Stimulated activated naive CD8-positive, alpha-beta T cell treated with anti-CD3 and anti-CD28 coated beads, Interleukin-15, amount 100 ng/mL, for 72 hours (primary cell): ENCODE measurements around the gene NRIP2.
"Not testable (repeated sequence)": the region's sequence is repeated elsewhere in the genome, so short reads cannot be mapped to it uniquely, and the experiment has no call there.

Source experiments
- ATAC-seq: fragments of 150-1000 bp; cut with Tn5 transposase; 2 replicates; pipeline ENCODE4 v1.10.0; 2021; ENCODE audit warnings: mild to moderate bottlenecking, moderate library complexity
- DNase-seq, 2 donors: peaks; one replicate each; pipeline ENCODE4 v3.0.0; 2021 to 2022
- H3K27ac Mint-ChIP-seq, 2 donors: one replicate each; pipeline ENCODE4 v1.8.0; 2022; ENCODE audit warnings: mild to moderate bottlenecking in 2 of 2, mixed read lengths in 2 of 2, moderate library complexity in 2 of 2
- H3K27me3 Mint-ChIP-seq: one replicate; pipeline ENCODE4 v1.8.0; 2022; ENCODE audit warnings: mixed read lengths
- H3K4me1 Mint-ChIP-seq: one replicate; pipeline ENCODE4 v1.8.0; 2022; ENCODE audit warnings: mild to moderate bottlenecking, mixed read lengths
- H3K4me3 Mint-ChIP-seq, 2 donors: one replicate each; pipeline ENCODE4 v1.8.0; 2022; ENCODE audit warnings: mild to moderate bottlenecking in 2 of 2, mixed read lengths in 2 of 2, moderate library complexity in 1 of 2
- H3K9me3 Mint-ChIP-seq, 2 donors: one replicate each; pipeline ENCODE4 v1.8.0; 2022; ENCODE audit warnings: mixed read lengths in 2 of 2

Gene NRIP2, protein sequence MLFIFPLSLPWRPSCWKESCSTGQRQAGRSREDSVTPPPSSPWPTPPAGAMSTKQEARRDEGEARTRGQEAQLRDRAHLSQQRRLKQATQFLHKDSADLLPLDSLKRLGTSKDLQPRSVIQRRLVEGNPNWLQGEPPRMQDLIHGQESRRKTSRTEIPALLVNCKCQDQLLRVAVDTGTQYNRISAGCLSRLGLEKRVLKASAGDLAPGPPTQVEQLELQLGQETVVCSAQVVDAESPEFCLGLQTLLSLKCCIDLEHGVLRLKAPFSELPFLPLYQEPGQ

DNA sequence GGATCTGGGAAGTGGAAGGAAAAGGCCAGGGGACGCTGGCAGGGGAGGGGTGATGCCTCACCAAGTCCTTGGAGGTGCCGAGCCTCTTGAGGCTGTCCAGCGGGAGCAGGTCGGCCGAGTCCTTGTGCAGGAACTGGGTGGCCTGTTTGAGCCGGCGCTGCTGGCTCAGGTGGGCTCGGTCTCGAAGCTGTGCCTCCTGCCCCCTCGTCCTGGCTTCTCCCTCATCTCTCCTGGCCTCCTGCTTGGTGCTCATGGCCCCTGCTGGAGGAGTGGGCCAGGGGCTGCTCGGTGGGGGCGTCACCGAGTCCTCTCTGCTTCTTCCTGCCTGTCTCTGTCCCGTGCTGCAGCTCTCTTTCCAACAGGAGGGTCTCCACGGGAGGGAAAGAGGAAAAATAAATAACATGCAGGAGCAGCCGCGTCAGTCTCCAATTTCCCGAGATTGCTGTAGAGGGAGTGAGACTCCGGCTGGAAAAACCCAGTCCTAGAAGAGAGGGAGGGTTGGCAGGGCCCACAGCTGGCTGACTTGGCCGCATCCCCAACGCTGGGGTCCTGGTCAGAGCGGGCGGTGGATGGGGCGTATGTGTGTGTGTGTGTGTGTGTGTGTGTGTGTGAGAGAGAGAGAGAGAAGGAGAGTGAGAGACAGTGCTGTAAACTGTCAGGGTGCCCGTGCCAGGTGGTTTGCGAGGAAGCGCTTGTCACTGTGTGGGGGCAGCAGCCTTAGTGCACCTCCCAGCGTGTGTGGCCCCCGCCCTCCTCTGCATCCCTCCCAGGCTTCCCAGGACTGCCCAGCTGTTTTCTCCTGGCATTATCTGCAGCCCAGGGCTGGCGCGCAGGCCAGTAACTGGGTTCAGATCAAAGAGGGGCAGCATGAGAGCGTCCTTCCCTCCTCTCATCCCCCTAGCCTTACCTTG, at the start of gene NRIP2:
Gene NRIP2 (minus strand): TSS at position 455 of the 911 bp plus-strand sequence. CDS start 52 bp downstream, at position 403.
- no peak for DNase-seq
- peak within 1 kb of the TSS; percentile 83 to 86 for H3K27ac Mint-ChIP-seq
- H3K4me3 Mint-ChIP-seq: no peak within 1 kb of the TSS
- no peaks in the 10 kb centered on the region for H3K27me3 Mint-ChIP-seq
- no peak for ATAC-seq
- H3K9me3 Mint-ChIP-seq: no peaks in the 10 kb centered on the region
- H3K4me1 Mint-ChIP-seq: peaks cover 16% of the 10 kb centered on the region

DNA sequence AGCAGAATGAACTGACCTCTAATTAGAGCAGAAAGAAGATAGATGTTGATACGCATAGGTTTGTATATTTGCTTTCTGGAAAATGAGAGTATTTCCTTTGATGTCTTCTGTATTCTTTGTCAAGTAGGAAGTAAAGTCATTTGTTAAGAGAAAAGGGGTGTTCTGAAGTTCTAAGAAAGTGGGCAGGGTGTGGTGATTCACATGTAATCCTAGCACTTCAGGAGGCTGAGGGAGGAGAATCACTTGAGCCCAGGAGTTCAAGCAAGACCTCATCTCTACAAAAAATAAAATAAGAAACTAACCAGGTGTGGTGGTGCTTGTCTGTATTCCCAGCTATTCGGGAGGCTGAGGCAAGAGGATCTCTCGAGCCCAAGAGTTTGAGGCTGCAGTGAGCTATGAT, 45.0 kb upstream of the NRIP2 start:
- peaks cover 41% of the 10 kb centered on the region for H3K4me1 Mint-ChIP-seq
- no peaks in the 10 kb centered on the region for H3K9me3 Mint-ChIP-seq
- no peak for DNase-seq
- no peaks in the 10 kb centered on the region for H3K27me3 Mint-ChIP-seq
- peak overlapping the region; percentile 64 to 99 for H3K4me3 Mint-ChIP-seq
- no peak for ATAC-seq
- peak overlapping the region; percentile 19 to 33 for H3K27ac Mint-ChIP-seq

DNA sequence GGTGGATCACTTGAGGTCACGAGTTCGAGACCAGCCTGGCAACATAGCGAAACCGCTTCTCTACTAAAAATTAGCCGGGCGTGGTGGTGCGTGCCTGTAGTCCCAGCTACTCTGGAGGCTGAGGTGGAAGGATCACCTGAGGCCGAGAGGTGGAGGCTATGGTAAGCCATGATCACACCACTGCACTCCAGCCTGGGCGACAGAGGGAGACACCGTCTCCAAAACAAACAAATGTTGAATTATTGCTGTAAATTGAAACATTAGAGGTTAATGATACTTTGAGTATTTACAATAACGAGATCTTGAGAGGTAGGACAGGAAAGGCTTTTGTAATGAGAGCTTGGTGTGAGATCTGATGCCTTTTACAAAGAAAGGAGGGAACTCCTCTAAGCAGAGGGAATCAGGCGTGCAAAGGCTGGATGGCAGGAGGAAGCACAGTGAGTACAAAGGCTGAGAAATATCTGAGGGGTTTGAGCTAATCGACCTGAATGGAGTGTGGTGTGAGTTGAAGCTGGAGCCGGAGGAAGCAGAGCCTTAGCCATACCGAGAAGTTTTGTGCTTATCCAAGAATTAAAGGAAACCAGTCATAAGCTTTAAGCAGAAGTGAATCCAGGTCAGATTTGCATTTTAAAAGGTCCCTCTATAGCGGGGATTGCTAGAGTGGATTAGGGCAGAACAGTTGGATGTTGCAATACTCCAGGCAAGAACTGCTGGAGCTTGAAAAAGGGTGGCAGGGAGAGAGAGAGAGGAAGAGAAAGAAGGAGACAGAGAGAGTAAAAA, 43.3 kb upstream of the NRIP2 start:
- no peak for ATAC-seq
- H3K27ac Mint-ChIP-seq: peak overlapping the region; percentile 99
- H3K9me3 Mint-ChIP-seq: no peaks in the 10 kb centered on the region
- peak overlapping the region; percentile 83 to 99 for H3K4me3 Mint-ChIP-seq
- DNase-seq: no peak
- H3K27me3 Mint-ChIP-seq: no peaks in the 10 kb centered on the region
- H3K4me1 Mint-ChIP-seq: peaks cover 32% of the 10 kb centered on the region

DNA sequence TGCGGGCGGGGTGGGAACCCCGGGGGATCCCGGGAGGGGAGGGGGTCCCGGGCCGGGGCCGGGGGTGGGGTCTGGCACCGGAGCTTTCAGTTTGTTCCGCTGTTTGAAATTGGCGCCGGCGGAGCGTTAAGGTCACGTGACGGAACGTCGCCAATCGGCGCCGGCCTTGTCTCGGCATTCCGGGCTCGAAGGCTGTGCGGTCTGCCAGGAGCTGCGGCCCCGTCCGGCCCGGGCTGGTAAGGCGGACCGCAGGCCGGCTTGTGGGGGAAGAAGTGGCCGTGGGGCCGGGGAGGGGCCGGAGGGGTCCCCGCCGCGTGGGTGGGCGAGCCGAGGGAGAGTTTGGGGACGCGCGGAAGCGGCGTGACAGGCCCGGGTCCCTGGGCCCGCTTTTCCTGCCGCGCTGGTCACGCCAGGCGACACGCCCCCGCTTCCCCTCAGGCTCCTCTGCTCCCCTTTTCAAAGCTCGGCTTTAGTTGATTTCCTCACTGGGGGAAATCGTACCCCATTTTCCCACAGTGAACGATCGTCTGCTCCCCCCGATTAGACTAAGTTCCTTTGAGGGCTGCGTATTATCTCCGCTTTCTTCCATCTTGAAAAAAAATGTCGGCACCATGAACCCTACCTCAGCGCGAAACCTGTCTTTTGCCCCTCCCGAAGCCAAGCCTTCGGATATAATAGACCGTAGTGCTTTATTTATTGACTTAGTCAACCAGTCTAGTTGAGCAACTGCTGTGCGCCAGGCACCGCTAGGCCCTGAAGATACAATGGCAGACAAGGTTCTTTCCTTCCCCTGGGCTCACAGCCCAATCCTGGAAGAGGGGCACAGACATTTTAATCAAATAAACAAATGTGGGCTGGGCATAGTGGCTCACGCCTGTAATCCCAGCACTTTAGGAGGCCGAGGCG, 42.5 kb upstream of the NRIP2 start, which contains the start of the genes FOXM1 and RHNO1:
Gene FOXM1 (minus strand): TSS at position 128 of the 906 bp plus-strand sequence. CDS start 2,696 bp downstream, outside the sequence.
Gene RHNO1 (plus strand): TSS at position 177 of the 906 bp plus-strand sequence. CDS start 8,144 bp downstream, outside the sequence.
- Mint-ChIP-seq H3K27ac (peak within 1 kb of the TSS; percentile 99), H3K9me3 (no peaks in the 10 kb centered on the region), H3K4me1 (peaks cover 32% of the 10 kb centered on the region), H3K27me3 (no peaks in the 10 kb centered on the region), H3K4me3 (peak within 1 kb of the TSS; percentile 97 to 99)
- peak; percentile 88 for ATAC-seq
- peak; percentile 82 to 85 for DNase-seq

DNA sequence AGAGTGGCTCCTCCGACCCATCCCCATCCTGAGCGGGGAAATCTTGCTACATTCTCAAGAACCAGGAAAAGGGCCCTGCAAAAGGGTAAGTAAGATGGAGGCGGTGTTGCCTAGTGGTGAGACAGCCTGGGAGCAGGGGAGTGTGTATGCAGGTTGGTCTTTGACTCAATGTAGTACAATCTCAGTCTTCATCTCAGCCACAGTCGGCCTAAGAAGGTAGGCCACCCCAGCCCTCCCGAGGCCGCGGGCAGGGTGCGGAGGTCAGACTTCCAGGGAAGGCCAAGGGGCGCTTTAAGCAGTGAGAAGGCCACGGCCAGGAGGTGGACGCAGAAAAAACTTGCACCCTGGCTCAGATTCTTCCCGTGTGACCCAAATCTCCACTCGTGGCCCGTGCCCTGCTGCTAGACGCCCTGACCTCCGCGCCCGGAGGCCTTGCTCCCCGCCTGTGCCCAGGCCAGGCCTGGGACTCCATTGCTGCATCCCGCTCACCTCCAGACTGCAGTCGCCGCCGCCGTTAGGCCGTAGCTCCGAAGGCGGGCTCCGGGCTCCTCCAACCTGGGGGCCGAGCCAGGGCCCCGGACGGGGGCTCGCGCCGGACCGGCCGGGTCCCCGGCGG, 41.7 kb upstream of the NRIP2 start:
- peak in 1 of 2 donors; percentile 55 for DNase-seq
- Mint-ChIP-seq H3K9me3 (no peaks in the 10 kb centered on the region), H3K4me1 (peaks cover 36% of the 10 kb centered on the region), H3K4me3 (peak overlapping the region; percentile 97 to 99), H3K27me3 (no peaks in the 10 kb centered on the region), H3K27ac (peak overlapping the region; percentile 97 to 99)
- peak; percentile 81 for ATAC-seq

DNA sequence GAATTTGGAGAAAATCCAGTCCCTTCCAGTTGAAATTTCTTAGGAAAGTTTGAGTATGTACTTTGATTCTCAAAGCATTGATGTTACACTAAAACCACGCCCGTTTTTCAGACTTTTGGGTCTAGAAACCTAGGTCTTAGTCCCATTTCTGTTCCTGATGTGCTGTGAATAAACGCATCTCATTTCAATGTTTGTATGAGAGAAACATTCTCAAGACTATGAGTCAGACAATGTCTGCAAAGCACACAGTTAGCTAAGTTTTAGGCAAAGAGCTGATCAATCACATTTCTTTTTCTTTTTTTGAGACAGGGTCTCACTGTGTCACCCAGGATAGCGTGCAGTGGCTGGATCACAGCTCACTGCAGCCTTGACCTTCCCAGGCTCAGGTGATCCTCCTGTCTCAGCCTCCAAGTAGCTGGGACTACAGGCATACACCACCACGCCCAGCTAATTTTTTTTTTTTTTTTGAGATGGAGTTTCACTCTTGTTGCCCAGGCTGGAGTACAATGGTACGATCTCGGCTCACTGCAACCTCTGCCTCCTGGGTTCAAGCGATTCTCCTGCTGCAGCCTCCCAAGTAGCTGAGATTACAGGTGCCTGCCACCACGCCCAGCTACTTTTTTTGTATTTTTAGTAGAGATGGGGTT, 34.3 kb upstream of the NRIP2 start:
- DNase-seq, H3K9me3 Mint-ChIP-seq, H3K4me3 Mint-ChIP-seq, H3K4me1 Mint-ChIP-seq, H3K27ac Mint-ChIP-seq, ATAC-seq, H3K27me3 Mint-ChIP-seq: not testable (repeated sequence)

DNA sequence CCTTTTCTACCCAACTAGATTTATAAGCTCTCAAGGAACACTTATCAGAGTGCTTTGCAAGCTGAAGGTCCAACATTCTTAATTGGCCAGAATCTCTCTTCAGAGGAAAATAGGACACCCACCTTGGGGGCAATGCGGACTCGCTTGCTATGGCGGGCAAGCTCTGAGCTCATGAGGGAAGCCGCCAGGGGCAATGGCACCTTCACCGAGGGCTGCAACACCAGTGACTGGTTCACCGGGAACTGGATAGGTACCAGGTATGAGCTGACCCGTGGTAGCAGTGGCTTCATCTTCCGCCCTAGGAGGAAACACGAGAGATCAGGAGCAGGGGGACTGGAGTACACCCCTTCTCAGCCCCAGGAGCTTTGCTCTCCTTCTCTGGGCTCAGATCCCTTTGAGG, 29.4 kb upstream of the NRIP2 start:
- no peak for ATAC-seq
- H3K27me3 Mint-ChIP-seq: no peaks in the 10 kb centered on the region

DNA sequence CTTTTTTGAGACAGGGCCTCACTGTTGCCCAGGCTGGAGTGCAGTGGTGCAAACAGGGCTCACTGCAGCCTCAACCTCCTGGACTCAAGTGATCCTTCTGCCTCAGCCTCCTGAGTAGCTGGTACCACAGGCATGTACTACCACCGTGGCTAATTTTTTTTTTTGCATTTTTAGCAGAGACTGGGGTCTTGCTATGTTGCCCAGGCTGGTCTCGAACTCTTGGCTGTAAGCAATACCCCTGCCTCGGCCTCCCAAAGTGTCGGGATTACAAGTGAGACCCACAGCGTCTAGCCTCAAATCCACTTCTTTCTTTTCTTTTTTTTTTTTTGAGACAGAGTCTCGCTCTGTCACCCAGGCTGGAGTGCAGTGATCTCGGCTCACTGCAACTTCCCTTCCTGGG, 28.6 kb upstream of the NRIP2 start:
- not testable (repeated sequence) for H3K4me1 Mint-ChIP-seq, H3K27me3 Mint-ChIP-seq, ATAC-seq, H3K4me3 Mint-ChIP-seq, DNase-seq, H3K9me3 Mint-ChIP-seq
- H3K27ac Mint-ChIP-seq: peak overlapping the region in 1 of 2 donors; percentile 15

More for the DNA sequence above, 29.4 kb upstream of the NRIP2 start:
- peaks cover 5% of the 10 kb centered on the region for H3K4me1 Mint-ChIP-seq
- no peak overlapping the region for H3K27ac Mint-ChIP-seq
- H3K9me3 Mint-ChIP-seq: no peaks in the 10 kb centered on the region
- DNase-seq: no peak
- no peak overlapping the region for H3K4me3 Mint-ChIP-seq

DNA sequence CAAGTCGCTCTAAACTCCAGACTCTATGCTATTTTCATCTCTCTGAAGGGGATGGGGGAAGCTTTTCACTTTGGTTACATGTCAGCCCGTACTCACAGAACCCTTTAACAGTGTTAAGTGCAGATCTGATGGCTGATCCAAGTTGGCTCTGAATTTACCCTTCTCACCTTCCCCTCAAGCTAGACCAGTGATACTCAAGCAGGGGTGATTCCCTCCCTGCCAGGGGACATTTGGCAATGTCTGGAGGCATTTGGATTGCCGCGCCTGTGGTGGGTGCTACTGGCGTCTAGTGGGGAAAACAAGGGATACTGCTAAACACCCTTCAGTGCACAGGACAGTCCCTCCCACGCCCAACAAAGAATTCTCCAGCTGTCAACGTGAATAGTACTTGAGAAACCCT, 28.0 kb upstream of the NRIP2 start:
- H3K27me3 Mint-ChIP-seq: no peaks in the 10 kb centered on the region
- H3K4me3 Mint-ChIP-seq: no peak overlapping the region
- no peak for DNase-seq
- no peaks in the 10 kb centered on the region for H3K9me3 Mint-ChIP-seq
- no peak for ATAC-seq
- no peaks in the 10 kb centered on the region for H3K4me1 Mint-ChIP-seq
- no peak overlapping the region for H3K27ac Mint-ChIP-seq

DNA sequence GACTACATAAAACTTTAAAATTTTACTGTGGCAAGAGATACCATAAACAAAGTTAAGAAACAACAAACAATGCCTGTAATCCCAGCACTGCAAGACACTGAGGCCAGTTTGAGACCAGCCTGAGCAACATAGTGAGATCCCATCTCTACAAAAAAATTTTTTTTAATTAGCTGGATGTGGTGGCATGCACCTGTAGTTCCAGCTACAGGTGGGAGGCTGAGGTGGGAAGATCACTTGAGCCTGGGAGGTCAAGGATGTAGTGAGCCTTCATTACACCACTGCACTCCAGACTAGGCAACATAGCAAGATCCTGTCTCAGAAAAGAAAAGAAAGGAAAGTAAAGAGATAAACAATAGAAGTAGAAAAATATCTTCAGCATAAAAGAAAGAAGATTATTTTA, 25.3 kb upstream of the NRIP2 start:
- no peak for DNase-seq
- no peaks in the 10 kb centered on the region for H3K9me3 Mint-ChIP-seq
- H3K4me1 Mint-ChIP-seq: no peaks in the 10 kb centered on the region
- ATAC-seq: no peak
- peak overlapping the region in 1 of 2 donors; percentile 4 for H3K27ac Mint-ChIP-seq
- no peaks in the 10 kb centered on the region for H3K27me3 Mint-ChIP-seq
- no peak overlapping the region for H3K4me3 Mint-ChIP-seq

DNA sequence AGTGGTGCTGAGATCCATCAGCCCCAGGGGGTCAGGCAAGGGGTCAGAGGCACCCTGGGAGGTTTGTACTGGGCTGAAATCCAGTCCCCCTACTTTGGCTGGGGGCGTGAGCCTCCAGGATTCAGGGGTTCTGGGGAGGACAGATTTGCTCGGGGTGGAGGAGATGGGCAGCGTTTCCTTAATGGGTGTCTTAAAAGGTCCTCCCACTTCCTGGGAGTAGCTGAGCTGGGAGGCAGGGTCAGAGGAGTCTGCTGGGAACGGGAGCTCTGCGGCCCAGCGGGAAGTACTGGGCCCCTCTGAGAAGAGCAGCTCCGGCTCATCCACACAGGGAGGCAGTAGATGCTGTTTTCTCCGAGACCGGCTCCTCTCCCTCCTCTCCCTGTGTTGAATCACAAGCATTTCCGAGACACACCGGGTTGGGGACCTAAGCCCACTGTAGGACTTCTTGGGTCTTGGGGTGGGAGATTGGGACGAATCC, 24.1 kb upstream of the NRIP2 start:
- Mint-ChIP-seq H3K27ac (peak overlapping the region in 1 of 2 donors; percentile 59), H3K9me3 (no peaks in the 10 kb centered on the region), H3K27me3 (no peaks in the 10 kb centered on the region), H3K4me3 (no peak overlapping the region), H3K4me1 (no peaks in the 10 kb centered on the region)
- DNase-seq: no peak
- no peak for ATAC-seq

DNA sequence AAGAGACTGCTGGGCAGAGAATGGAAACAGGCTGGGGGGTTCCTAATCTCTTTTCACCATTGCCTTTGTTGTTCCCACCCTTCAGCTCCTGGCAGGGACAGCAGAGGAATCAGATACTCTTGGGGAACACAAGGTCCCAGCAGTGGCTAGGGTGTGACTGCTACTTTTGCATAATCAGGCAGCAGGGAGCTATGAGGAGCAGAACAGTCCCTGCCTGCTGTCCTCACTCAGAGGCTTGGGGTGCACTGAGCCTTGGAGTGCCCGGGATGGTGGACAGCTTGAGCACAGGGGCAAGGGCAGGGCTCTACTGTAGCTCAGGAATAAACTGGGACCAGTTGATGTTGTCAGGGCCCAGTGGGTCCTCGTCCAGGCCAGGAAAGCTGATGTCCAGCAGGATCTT, 23.5 kb upstream of the NRIP2 start:
- ATAC-seq: no peak
- H3K9me3 Mint-ChIP-seq: no peaks in the 10 kb centered on the region

DNA sequence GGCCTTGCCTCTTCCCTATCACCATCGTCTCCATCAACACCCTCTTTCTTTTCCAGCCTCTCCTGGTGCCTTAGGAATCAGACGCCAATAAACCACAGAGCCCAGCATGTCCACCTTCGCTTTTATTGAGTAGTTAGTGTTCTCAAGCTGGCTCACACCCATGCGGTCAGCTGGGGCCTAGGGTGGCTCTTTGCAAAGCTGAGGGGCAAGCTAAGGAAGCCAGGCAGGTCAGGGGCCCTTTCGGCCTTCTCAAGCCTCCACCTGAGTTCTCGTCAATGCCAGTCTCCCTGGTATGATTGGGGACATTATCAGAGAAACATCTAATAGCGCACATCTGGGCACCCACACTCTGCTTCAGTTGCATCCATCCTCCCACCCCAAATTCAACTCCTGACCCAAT, 22.7 kb upstream of the NRIP2 start:
- Mint-ChIP-seq H3K27ac (peak overlapping the region in 1 of 2 donors; percentile 54), H3K4me1 (no peaks in the 10 kb centered on the region), H3K27me3 (no peaks in the 10 kb centered on the region), H3K9me3 (no peaks in the 10 kb centered on the region), H3K4me3 (no peak overlapping the region)
- ATAC-seq (no peak), DNase-seq (no peak)

More for the DNA sequence above, 23.5 kb upstream of the NRIP2 start:
- Mint-ChIP-seq H3K4me3 (no peak overlapping the region), H3K27me3 (no peaks in the 10 kb centered on the region), H3K27ac (no peak overlapping the region), H3K4me1 (no peaks in the 10 kb centered on the region)
- DNase-seq: no peak
